T-helper 1 cell (primary cell): ENCODE data around the gene RASGRF2.

ENCODE experiments used
- DNase-seq, 5 donors: peaks; one replicate each; pipeline ENCODE4 v3.0.0-alpha.2; 2012 to 2020
- total RNA-seq, 4 donors: gene quantifications; one replicate each; lab custom pipeline; 2026; lab: John Stamatoyannopoulos, UW

Gene RASGRF2
- total RNA-seq: 97.0 to 139 (median 118) reads per million in 4 donors

DNA sequence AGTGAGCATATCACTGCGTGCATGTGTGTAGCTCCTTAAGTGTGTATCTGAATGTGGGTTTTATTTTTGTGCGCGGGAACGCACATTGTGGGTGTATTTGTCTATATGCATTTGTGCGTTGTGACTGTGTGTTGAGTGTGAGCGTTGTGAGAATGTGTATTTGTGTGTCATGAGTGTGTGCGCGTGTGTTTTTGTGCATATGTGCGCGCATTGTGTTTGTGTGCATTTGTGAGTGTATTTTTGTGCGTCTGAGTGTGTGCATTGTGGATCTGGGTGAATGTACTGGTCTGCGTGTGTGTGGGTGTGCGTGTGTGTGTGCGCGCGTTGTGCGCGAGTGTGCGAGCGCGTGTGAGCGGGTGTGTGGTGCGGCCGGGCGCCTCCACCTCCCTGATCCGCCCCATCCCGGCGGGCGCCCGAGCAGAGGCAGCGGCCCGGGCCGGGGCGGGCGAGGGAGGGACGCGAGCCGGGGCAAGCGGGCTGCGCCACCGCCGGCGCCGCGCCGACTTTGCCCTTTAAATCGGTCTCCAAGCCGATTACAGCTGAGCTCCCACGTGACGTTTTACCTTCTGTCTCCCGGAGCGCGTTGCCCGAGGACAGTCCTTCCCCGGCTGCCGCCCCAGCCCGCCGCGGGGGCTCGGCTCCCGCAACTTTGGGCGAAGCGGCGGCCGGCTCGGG is at the start of gene RASGRF2:
RASGRF2 (plus strand) TSS at position 596 of the 675 bp plus-strand sequence. CDS start 376 bp downstream, outside the sequence.
- peak; percentile 26 to 44 (median 36) for DNase-seq

- no peak for DNase-seq
These were observed 47.7 kb upstream of the RASGRF2 start for GRCh38 chr5:80912479-80912878.

DNA sequence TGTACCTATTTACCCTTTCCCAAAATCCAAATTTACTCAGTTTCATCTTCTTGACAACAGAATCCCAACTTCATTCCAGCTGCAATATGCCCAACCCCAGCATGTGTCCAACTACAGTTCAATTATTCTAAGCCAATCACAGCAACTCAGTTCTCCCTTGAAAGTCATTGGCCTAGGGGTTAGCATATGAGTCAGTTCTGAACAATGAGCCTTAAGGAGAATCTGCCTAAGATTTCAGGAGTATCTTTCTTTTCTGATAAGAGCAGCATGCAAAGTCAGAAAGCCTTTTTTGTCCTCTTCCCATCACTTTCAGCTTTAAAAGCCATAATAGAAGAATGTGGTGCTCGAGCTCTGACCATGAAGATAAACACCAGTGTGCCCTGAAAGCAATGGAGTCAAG is 44.4 kb upstream of the RASGRF2 start:
- DNase-seq: no peak

DNA sequence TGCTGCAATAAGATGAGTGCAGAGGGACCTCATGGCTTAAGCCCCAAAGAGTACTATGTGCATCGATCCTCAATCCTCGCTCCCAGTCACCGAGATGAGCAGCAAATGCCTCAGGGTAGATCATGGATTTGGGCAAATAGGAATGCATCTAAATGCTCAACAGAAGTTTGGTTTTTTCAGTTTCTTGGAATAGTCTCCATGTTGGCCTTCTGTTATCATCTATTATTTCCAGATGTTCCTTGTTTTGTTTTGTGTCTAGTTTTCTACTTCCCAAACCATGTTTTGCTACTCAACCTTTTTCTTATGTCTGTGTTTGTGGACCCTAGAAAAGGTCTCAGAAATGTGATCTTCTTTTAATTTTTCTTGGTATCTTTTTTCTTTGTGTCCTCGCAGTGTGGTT is 43.5 kb upstream of the RASGRF2 start:
- no peak for DNase-seq

DNA sequence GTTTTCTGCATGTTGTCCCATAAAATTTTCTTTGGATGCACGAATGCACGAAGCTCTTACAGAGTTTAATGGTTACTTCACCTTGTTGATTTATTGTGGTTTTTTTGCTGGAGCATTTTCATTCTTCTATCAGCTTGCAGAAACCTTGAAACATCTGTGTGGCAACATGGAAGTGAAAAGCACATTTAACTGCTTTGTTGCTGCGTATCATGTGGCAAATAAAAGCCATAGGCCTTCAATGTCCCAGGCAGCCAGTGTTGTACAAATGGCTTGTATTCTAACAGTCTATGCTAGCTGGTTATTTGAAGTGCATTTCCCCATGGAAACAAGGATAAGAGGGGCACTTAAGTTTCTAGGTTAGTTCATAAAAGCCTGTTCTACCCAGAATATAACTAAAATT is 42.5 kb upstream of the RASGRF2 start:
- DNase-seq: no peak

- DNase-seq: no peak
These were observed 40.4 kb upstream of the RASGRF2 start for GRCh38 chr5:80919678-80920196.

GRCh38 chr5:80920333-80920732 is 39.8 kb upstream of the RASGRF2 start:
- DNase-seq: no peak

GRCh38 chr5:80921026-80921425 is 39.1 kb upstream of the RASGRF2 start:
- no peak for DNase-seq

GRCh38 chr5:80925931-80926330 is 34.2 kb upstream of the RASGRF2 start:
- no peak for DNase-seq

DNA sequence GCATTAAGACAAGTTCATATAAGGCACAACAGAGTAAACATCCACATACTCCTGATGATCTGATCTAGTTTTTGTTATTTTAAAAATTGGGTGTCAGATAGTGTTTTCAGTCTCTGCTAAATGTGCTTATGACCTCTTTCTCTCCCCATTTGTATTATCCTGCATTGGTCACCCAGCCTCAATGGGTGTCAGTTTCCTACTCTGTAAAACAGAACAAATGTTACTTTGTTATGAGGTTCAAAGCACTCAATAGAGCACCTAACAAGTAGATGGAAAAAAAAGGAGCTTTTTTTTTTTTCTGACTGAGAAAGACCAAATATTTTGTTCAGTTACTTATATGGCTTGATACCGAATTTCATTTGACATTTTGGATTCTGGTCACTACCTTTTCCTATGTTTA is 33.6 kb upstream of the RASGRF2 start:
- no peak for DNase-seq

- no peak for DNase-seq
These were observed 33.0 kb upstream of the RASGRF2 start for GRCh38 chr5:80926979-80927656.

DNA sequence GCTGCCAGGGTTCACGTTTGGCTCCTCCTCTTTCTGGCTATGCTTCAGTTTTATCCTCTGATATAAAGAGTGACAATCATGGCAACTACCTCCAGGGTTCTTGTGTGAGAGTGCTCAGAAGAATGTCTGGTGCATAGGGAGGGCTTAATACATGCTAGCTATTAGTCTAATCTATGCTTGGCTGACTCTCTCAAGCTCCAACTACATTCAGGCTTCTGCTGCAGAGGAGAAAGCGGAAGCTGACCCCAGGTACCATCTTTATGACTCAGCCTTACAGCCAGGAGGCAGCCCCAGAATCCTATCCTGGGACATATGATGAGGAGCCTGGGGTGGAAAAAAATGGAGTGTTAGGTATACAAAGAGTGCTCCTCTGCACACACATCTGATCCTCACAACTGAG is 32.1 kb upstream of the RASGRF2 start:
- no peak for DNase-seq

GRCh38 chr5:80930940-80931339 is 29.2 kb upstream of the RASGRF2 start:
- no peak for DNase-seq

- DNase-seq: no peak
These were observed 28.8 kb upstream of the RASGRF2 start for GRCh38 chr5:80931411-80931810.

DNA sequence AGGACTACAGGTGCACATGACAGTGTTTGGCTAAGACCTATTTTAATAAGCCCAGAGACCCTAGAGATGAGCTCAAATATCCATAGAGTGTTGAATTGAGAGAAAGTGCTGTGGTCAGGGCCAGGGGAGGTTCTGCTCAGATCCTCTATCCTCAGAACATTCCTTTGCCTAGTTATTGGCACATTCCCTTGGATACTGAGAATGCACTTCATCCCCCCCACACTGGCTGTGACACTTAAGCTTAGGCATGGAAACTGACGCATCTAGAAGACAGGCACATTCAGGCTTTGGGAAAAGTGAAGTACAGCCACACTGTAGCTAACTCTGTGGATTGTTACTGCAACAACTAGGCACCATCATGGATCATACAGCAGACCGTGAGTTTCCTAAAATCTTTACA is 27.1 kb upstream of the RASGRF2 start:
- no peak for DNase-seq

GRCh38 chr5:80934751-80935150 is 25.4 kb upstream of the RASGRF2 start:
- DNase-seq: no peak

DNA sequence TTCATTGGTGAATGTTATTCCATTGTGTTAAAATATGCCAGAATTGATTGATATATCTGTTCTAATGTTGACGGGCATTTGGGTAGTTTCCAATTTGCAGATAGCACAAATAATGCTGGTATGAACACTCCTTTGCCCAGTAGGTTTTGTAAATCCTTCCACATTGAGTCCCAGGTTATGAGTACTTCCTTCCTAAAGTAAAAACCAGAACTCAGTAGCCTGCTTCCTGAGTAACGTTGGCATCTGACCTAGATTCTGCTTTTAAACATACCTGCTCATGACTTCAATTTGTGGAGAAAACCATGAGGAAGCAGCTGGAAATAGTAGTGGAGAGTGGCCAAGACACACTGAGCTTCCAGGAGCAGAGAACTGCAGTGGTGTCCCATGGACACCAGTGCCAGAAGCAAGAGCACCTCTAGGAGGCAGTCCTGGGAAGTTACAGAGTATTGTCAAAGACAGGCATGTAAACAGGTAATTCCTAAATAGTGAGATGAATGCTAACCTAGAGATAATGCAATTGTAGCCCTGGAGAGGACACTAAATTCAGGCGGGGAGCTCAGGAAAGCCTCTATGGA is 24.3 kb upstream of the RASGRF2 start:
- no peak for DNase-seq

GRCh38 chr5:80936881-80937280 is 23.3 kb upstream of the RASGRF2 start:
- no peak for DNase-seq

DNA sequence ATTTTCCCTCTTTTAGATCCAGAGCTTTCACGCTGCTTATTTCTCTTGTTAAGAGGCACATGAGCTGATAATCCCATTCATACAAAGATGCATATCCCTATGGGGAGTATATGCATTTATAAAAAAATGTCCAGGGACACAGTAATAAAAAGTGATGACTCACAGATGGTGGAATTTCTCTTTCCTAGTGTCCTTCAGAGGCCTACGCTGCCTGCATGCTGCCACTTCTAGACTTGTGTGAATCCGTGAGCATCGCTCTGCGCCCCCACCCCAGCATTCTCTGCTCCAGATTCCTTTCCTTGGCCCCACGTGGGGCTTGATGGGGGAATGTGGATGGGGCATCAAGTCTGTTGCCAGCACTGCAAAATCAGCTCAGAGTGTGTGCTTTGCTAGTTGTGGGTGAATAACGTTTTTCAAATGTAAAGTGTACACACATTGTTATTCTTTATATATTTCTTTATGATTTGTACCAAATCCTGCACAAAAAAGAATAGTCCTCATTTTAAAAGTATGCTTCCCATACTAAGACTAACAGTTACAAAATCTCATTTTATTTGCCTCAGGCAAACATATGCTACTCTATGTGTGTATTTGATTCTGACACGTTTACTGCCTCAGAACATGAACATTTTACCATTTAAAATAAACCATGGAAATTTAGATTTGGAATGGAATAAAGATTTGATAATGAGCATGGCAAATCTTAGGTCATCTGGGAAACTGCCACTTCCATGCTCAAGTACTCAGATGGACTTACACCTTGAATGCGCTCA is 22.4 kb upstream of the RASGRF2 start:
- no peak for DNase-seq

DNA sequence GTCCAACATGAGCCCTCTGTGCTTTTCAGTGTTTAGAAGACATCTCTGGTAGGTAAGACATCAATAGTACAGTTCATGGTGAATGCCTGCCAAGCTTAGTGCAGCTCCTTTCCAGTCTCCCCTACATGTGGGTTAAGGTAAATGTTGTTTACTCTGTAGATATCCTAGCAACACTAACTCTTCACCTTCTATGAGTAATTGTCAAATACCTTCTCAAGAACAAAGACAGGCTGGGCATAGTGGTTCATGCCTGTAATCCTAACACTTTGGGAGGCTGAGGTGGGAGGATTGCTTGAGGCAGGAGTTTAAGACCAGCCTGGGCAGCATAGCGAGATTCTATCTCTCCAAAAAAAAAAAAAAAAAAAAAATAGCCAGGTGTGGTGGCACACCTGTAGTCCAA is 18.7 kb upstream of the RASGRF2 start:
- DNase-seq: no peak

DNA sequence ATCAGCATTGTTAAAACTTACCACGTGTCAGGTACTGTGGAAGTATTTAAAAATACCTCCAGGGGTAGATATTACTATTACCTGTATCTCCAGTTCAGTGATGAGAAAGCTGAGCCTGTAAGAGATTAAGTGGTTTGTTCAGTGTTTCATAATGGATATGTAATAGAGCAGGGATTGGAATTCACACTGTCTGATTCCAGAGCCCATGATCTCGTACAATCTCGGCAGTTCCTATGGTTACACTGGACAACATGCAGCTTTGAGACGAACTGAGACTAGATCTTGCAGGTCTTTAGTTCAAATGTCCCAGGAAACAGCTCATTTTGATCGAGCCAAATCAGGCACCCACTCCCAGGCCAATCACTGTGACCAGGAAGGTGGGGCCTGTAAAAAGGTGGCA is 8.8 kb upstream of the RASGRF2 start:
- DNase-seq: no peak

DNA sequence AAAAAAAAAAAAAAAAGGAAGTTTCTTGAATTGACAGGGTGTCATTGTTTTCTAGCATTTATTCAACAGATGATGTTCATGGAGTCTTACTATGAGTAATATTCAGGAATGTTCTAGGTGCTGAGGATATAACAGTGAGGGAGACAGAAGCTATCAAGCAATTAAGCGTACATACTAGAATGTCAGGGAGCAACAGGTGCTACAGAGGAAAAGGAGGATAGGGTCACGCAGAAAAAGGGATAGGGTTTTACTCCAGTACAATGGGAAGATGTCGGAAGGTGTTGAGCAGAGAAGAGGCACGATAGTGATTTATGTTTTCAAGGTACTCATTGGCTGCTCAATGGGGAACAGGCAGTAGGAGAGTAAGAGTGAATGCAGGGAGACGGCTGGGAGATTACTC is 6.6 kb upstream of the RASGRF2 start:
- DNase-seq: no peak

DNA sequence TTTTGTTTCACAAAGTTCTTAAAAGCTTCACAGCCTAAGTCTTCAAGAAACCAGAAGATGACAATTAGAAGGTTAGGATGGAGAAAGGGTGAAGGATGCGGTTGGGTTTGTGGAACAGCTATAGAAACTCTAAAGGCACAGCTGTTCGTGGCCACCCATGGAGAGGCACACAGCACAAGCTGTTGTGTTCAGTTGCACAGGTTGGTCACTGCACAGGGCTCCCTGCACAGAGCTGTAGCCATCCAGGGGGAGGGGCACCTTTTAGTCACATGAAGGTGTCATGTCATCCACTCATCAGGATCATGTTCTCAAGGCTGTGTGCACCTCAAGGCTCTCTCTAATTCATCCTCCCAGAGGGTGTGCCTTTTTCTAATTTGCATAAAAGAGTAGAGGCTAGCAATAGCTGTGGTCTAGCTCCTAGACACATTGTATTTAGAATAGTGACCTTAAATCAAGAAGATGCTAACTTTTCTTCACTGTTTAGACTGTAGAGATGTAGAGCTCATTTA is 5.0 kb upstream of the RASGRF2 start:
- DNase-seq: no peak
